K562 (cell line): Measurements from ENCODE around the gene KRTAP3-3. TPM values are rescaled to one million over a fixed set of nuclear protein-coding genes. Genes with fewer than 3 reads are reported as not detected.

Experiments
- REST ChIP-seq, 2 experiments: fragments of 450-650 bp; formaldehyde crosslinking in 1 of 2; IDR thresholded peaks; 2 replicates each; pipeline versions ENCODE4 v1.4.0 to v1.6.1; 2014 to 2020; ENCODE audit warnings: mild to moderate bottlenecking in 2 of 2, borderline replicate concordance in 1 of 2, low read depth in 1 of 2
- polyA plus RNA-seq, 8 experiments: library from polyadenylated mRNA; depleted of rRNA in 4 of 8; stranded (reverse) in 5 of 8; unstranded in 3 of 8; fragments of >200 nt; fragmentation: Nextera tagmentation in 2 of 8; fragmentation: Illumina TruSeq in 1 of 8; extraction: Ambion mirVana in 2 of 8; extraction: Trizol in 1 of 8; gene quantifications; 2 replicates each; pipeline versions ENCODE4 v1.2.1 to v1.2.3, GENCODE V29; 2011 to 2014; ENCODE audit warnings: inconsistent platforms in 1 of 8, missing spikeins in 1 of 8
- total RNA-seq, 7 experiments: library from RNA; depleted of rRNA in 6 of 7; stranded (reverse); fragments of >200 nt in 6 of 7; fragmentation: Illumina TruSeq in 2 of 7; extraction: Trizol in 2 of 7; gene quantifications; 2 replicates each; pipeline versions ENCODE4 v1.2.1 to v1.2.3, GENCODE V29; 2011 to 2021; ENCODE audit warnings: low replicate concordance in 1 of 7
- TF ChIP-seq, protein P1 (sequence below): sonication (generic); formaldehyde crosslinking; IDR thresholded peaks from 2 replicates; pipeline ENCODE4 v1.8.0; 2022; ENCODE audit warnings: missing genetic modification reagents, mild to moderate bottlenecking, moderate library complexity, borderline replicate concordance

KRTAP3-3 gene
- total and polyA plus RNA-seq, 9 of the 15 experiments (the other 6 are each of a cell fraction or from before 2014, with no cell fraction given) = not detected

GRCh38 chr17:40952661-40953060, 41.3 kb downstream of the KRTAP3-3 start (continued):
- TF ChIP-seq, protein P1, sequence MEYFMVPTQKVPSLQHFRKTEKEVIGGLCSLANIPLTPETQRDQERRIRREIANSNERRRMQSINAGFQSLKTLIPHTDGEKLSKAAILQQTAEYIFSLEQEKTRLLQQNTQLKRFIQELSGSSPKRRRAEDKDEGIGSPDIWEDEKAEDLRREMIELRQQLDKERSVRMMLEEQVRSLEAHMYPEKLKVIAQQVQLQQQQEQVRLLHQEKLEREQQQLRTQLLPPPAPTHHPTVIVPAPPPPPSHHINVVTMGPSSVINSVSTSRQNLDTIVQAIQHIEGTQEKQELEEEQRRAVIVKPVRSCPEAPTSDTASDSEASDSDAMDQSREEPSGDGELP (CRISPR knock-in tag) = no peak
- TF ChIP-seq REST (IDR thresholded peaks at IDR 0.05; ENCODE audit: borderline replicate concordance) = no peak
- no peak for TF ChIP-seq REST (CRISPR knock-in tag; IDR thresholded peaks at IDR 0.05; ENCODE audit: low read depth)
